ENCODE measurements around the gene GCK. TPM values are rescaled to one million over a fixed set of nuclear protein-coding genes. Genes with fewer than 3 reads are reported as not detected.

GCK gene
- total RNA-seq, 1 experiment from 2014 or later: not detected

DNA sequence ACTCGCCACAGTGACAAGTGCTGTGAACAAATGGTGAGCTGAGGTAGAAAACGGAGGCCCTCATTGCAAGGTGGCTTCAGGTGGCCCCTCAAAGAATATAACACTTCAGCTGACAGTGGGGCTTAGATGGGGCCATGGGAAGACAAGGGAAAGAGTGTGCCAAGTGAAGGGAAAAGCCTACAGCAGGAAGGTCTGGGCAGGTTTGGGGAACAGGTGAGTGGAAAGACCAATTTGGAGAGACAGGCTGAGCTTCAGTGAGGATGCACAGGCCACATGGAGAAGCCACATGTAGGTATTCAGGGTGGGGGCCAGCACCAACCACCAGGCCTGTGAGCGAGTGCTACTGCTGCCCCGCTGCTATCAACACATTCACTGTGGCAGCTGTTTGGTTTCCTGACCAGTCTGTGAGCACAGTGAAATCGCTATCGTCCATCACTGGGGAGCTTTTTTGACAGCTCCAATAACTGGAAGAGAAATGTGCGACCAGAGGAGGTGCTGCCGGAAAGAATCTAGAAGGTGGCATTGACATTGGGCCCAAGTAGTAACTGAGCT lies 69.3 kb downstream of the GCK start:
- POLR2A ChIA-PET: no interaction called here
- H3K27ac Mint-ChIP-seq (ENCODE audit: unreplicated experiment): no peak overlapping the region
- Histone ChIP-seq H3K27me3 (replicated peaks; ENCODE audit: control insufficient read depth, insufficient read depth, low read length) (no peaks in the 10 kb centered on the region), H3K4me3 (ENCODE audit: low read depth, low read length) (no peak overlapping the region), H3K9me3 (no peaks in the 10 kb centered on the region), H3K4me1 (no peaks in the 10 kb centered on the region), H3K36me3 (ENCODE audit: control insufficient read depth, insufficient read depth, low read length) (peaks cover 2% of the 10 kb centered on the region)
- no peak overlapping the region for H3K4me3 Mint-ChIP-seq (ENCODE audit: unreplicated experiment)
- intact Hi-C loops (cut with micrococcal nuclease; ENCODE audit: unreplicated experiment): no loop called here
- peaks cover 12% of the 10 kb centered on the region for H3K4me1 Mint-ChIP-seq (ENCODE audit: low read depth, unreplicated experiment)
- CTCF ChIA-PET: interaction anchor here (0.6 kb wide), 1 partner anchor 13 kb away, joined by 3 read pairs; no protein-coding TSS in a partner anchor
- peaks cover 48% of the 10 kb centered on the region for H3K36me3 Mint-ChIP-seq (ENCODE audit: insufficient read depth, unreplicated experiment)
- no peaks in the 10 kb centered on the region for H3K9me3 Mint-ChIP-seq (ENCODE audit: unreplicated experiment)
- no peak for DNase-seq
- no peaks in the 10 kb centered on the region for H3K27me3 Mint-ChIP-seq (ENCODE audit: insufficient read depth, unreplicated experiment)
- BruUV-seq (replicated peaks): no TSS peak
- no peak for TF ChIP-seq CTCF (IDR thresholded peaks at IDR 0.05; ENCODE audit: insufficient read depth in 1 of 2, low read depth in 1 of 2, low read length in 1 of 2, severe bottlenecking in 1 of 2, unreplicated experiment in 1 of 2)

DNA sequence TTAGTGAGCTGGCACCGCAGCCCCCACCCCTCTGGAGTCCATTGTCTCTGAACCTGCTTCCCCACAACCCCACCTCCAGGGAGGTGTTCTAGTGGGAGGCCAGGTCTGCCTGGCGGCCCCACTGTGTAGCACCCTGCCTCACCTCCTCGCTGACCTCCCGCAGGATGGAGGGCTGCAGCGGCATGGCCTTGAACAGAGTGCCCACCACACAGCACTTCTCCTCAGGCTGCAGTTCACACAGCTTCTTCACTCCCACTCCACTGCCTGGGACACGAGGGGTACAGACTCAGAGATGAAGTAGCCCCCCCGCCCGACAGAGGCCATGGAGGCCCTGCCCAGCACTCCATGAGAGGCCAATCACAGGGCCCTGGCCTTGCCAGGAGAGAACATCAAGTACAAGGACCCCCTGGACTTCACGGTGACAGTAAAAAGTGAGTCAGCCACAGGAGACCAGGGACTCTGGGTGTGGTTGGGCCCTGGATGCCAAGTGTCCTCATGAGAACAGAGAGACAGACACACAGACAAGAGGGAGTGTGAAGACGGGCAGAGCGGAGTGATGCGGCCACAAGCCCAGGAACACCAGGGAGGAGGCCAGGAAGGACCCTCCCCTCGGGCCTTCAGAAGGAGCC lies 71.3 kb downstream of the GCK start:
- CTCF ChIA-PET: no interaction called here

More for the DNA sequence above, 71.3 kb downstream of the GCK start:
- Mint-ChIP-seq H3K27me3 (ENCODE audit: insufficient read depth, unreplicated experiment) (no peaks in the 10 kb centered on the region), H3K4me3 (ENCODE audit: unreplicated experiment) (no peak overlapping the region), H3K36me3 (ENCODE audit: insufficient read depth, unreplicated experiment) (peaks cover 37% of the 10 kb centered on the region), H3K9me3 (ENCODE audit: unreplicated experiment) (no peaks in the 10 kb centered on the region), H3K27ac (ENCODE audit: unreplicated experiment) (no peak overlapping the region), H3K4me1 (ENCODE audit: low read depth, unreplicated experiment) (peaks cover 12% of the 10 kb centered on the region)
- Histone ChIP-seq H3K4me3 (ENCODE audit: low read depth, low read length) (no peak overlapping the region), H3K36me3 (ENCODE audit: control insufficient read depth, insufficient read depth, low read length) (peaks cover 2% of the 10 kb centered on the region), H3K27me3 (replicated peaks; ENCODE audit: control insufficient read depth, insufficient read depth, low read length) (no peaks in the 10 kb centered on the region), H3K9me3 (no peaks in the 10 kb centered on the region), H3K4me1 (no peaks in the 10 kb centered on the region)
- no peak for TF ChIP-seq CTCF (IDR thresholded peaks at IDR 0.05; ENCODE audit: insufficient read depth in 1 of 2, low read depth in 1 of 2, low read length in 1 of 2, severe bottlenecking in 1 of 2, unreplicated experiment in 1 of 2)
- no TSS peak for BruUV-seq (replicated peaks)
- POLR2A ChIA-PET: no interaction called here
- no peak for DNase-seq
- intact Hi-C loops (cut with micrococcal nuclease; ENCODE audit: unreplicated experiment): no loop called here
